GM12878 (cell line): Measurements from ENCODE around the gene SRM. TPM values are rescaled to one million over a fixed set of nuclear protein-coding genes. Genes with fewer than 3 reads are reported as not detected.

Source experiments
- BRCA1 ChIP-seq: IDR thresholded peaks from 2 replicates; pipeline ENCODE4 v1.6.1; 2011; ENCODE audit warnings: low read depth, low read length, improper control_type of control experiment
- CREM ChIP-seq: IDR thresholded peaks from 2 replicates; pipeline ENCODE4 v1.6.1; 2014; ENCODE audit warnings: antibody characterized with exemption, low read depth
- DPF2 ChIP-seq: fragments of 450-650 bp; IDR thresholded peaks from 2 replicates; pipeline ENCODE4 v1.6.1; 2017; ENCODE audit warnings: mild to moderate bottlenecking
- E4F1 ChIP-seq: fragments of 450-650 bp; IDR thresholded peaks from 2 replicates; pipeline ENCODE4 v1.6.1; 2018; ENCODE audit warnings: borderline replicate concordance, mild to moderate bottlenecking; ENCODE audit not compliant: partially characterized antibody
- ELK1 ChIP-seq: IDR thresholded peaks from 2 replicates; pipeline ENCODE4 v1.6.1; 2012; ENCODE audit warnings: low read depth, low read length, improper control_type of control experiment
- ESRRA ChIP-seq: IDR thresholded peaks from 2 replicates; pipeline ENCODE4 v1.6.1; 2012; ENCODE audit warnings: mild to moderate bottlenecking, low read length, improper control_type of control experiment
- IRF5 ChIP-seq: fragments of 450-650 bp; IDR thresholded peaks from 2 replicates; pipeline ENCODE4 v1.6.1; 2017; ENCODE audit warnings: borderline replicate concordance
- KLF5 ChIP-seq: fragments of 450-650 bp; IDR thresholded peaks from 2 replicates; pipeline ENCODE4 v1.6.1; 2014; ENCODE audit warnings: mild to moderate bottlenecking; ENCODE audit not compliant: partially characterized antibody
- LARP7 ChIP-seq: fragments of 450-650 bp; IDR thresholded peaks from 2 replicates; pipeline ENCODE4 v1.6.1; 2017; ENCODE audit warnings: mild to moderate bottlenecking
- MLLT1 ChIP-seq: fragments of 450-650 bp; IDR thresholded peaks from 2 replicates; pipeline ENCODE4 v1.6.1; 2016; ENCODE audit warnings: mild to moderate bottlenecking
- MTA3 ChIP-seq: IDR thresholded peaks from 2 replicates; pipeline ENCODE4 v1.6.1; 2012; ENCODE audit warnings: low read length, inconsistent platforms, borderline replicate concordance
- NR2C2 ChIP-seq: IDR thresholded peaks from 2 replicates; pipeline ENCODE4 v1.6.1; 2011; ENCODE audit warnings: borderline replicate concordance, low read depth; ENCODE audit not compliant: control insufficient read depth, insufficient read length
- NR2F1 ChIP-seq: fragments of 450-650 bp; conservative IDR thresholded peaks from 2 replicates; pipeline ENCODE4 v1.6.1; 2017; ENCODE audit warnings: mild to moderate bottlenecking
- POLR2AphosphoS2 ChIP-seq: IDR thresholded peaks from 2 replicates; pipeline ENCODE4 v1.6.1; 2011; ENCODE audit warnings: low read depth, mild to moderate bottlenecking, low read length, improper control_type of control experiment, moderate library complexity
- RAD51 ChIP-seq: fragments of 450-650 bp; IDR thresholded peaks from 2 replicates; pipeline ENCODE4 v1.6.1; 2016; ENCODE audit warnings: moderate library complexity, mild to moderate bottlenecking, inconsistent platforms
- RELA ChIP-seq: fragments of 450-650 bp; IDR thresholded peaks from 2 replicates; pipeline ENCODE4 v1.8.0; 2014; ENCODE audit warnings: borderline replicate concordance; ENCODE audit not compliant: partially characterized antibody
- SIN3A ChIP-seq: IDR thresholded peaks from 2 replicates; pipeline ENCODE4 v1.6.1; 2012; ENCODE audit warnings: low read depth, low read length, improper control_type of control experiment
- SP1 ChIP-seq: IDR thresholded peaks from one replicate; pipeline ENCODE4 v1.6.1; 2011; ENCODE audit warnings: low read depth, low read length
- ZBTB33 ChIP-seq: fragments of 450-650 bp; IDR thresholded peaks from 2 replicates; pipeline ENCODE4 v1.6.1; 2017; ENCODE audit warnings: mild to moderate bottlenecking
- ZNF207 ChIP-seq: fragments of 450-650 bp; IDR thresholded peaks from 2 replicates; pipeline ENCODE4 v1.6.1; 2014; ENCODE audit warnings: antibody characterized with exemption, mild to moderate bottlenecking, borderline replicate concordance
- ZNF217 ChIP-seq: fragments of 450-650 bp; IDR thresholded peaks from 2 replicates; pipeline ENCODE4 v1.6.1; 2017; ENCODE audit warnings: antibody characterized with exemption, mild to moderate bottlenecking
- polyA plus RNA-seq, 11 experiments: library from polyadenylated mRNA; depleted of rRNA in 4 of 11; unstranded in 6 of 11; stranded (reverse) in 5 of 11; fragments of >200 nt; fragmentation: Nextera tagmentation in 4 of 11; fragmentation: Illumina TruSeq in 1 of 11; extraction: Ambion mirVana in 4 of 11; extraction: Trizol in 1 of 11; gene quantifications; 1 replicate in 1 of 11; 2 replicates in 10 of 11; pipeline versions ENCODE4 v1.2.1 to v1.2.3, GENCODE V29; 2011 to 2016; ENCODE audit warnings: inconsistent platforms in 2 of 11, missing spikeins in 2 of 11, low read depth in 1 of 11
- total RNA-seq, 4 experiments: library from RNA; depleted of rRNA in 3 of 4; stranded (reverse); fragments of >200 nt in 3 of 4; fragmentation: Illumina TruSeq in 1 of 4; extraction: Trizol in 1 of 4; gene quantifications; 2 replicates each; pipeline versions ENCODE4 v1.2.1 to v1.2.3, GENCODE V29; 2013 to 2021

Gene SRM
- total and polyA plus RNA-seq, 10 of the 15 experiments (the other 5 are each of a cell fraction or from before 2014, with no cell fraction given), result 16.7 to 255 (median 81.2) TPM

- TF ChIP-seq ELK1, result no peak
- peak; percentile 82 for TF ChIP-seq SP1
- TF ChIP-seq E4F1, result peak; percentile 94
- TF ChIP-seq MTA3, result no peak
- peak; percentile 69; the same call in 1 of the 2 replicates for TF ChIP-seq SIN3A
- TF ChIP-seq ZBTB33, result no peak
- TF ChIP-seq NR2C2, result no peak
- TF ChIP-seq NR2F1, result peak; percentile 56
- TF ChIP-seq ESRRA, result no peak
- TF ChIP-seq MLLT1, result peak; percentile 76
- TF ChIP-seq DPF2, result peak; percentile 84; the same call in 1 of the 2 replicates
- peak; percentile 97 for TF ChIP-seq ZNF207
- peak; percentile 100 for TF ChIP-seq KLF5
- peak; percentile 82 for TF ChIP-seq BRCA1
- TF ChIP-seq LARP7, result peak; percentile 91
- peak; percentile 65; the same call in 1 of the 2 replicates for TF ChIP-seq IRF5
- TF ChIP-seq POLR2AphosphoS2, result peak; percentile 83; the same call in 1 of the 2 replicates
- TF ChIP-seq ZNF217, result no peak
- peak; percentile 69 for TF ChIP-seq RELA
- TF ChIP-seq RAD51, result no peak
- peak; percentile 69; the same call in 1 of the 2 replicates for TF ChIP-seq CREM
These were observed 47.3 kb downstream of the SRM start, which contains the start of gene TARDBP (continued) for GRCh38 chr1:11012260-11013159.
